Measurements from ENCODE around the gene KIF2A.

Gene KIF2A

GRCh38 chr5:62271870-62272269 is 34.1 kb upstream of the KIF2A start:
- Histone ChIP-seq H3K4me1 (ENCODE audit: control insufficient read depth, insufficient read depth, low read length, unreplicated experiment) (peaks cover 1% of the 10 kb centered on the region), H2AFZ (ENCODE audit: low read length, unreplicated experiment) (no peak overlapping the region), H3K4me3 (ENCODE audit: low read depth, low read length) (no peak overlapping the region), H3K27ac (ENCODE audit: low read depth, low read length) (no peak overlapping the region), H3K79me2 (ENCODE audit: control insufficient read depth, insufficient read depth, low read length, unreplicated experiment) (no peaks in the 10 kb centered on the region), H3K27me3 (ENCODE audit: insufficient read depth, low read length) (0 out of 2 replicates have a peak, but pooled peaks cover 4% of the 10 kb centered on the region), H3K36me3 (ENCODE audit: insufficient read depth, low read length) (no peaks in the 10 kb centered on the region)

- no peaks in the 10 kb centered on the region for H3K36me3 ChIP-seq (ENCODE audit: insufficient read depth, low read length)
- H3K4me1 ChIP-seq (ENCODE audit: control insufficient read depth, insufficient read depth, low read length, unreplicated experiment) = peaks cover 5% of the 10 kb centered on the region
- H3K4me3 ChIP-seq (ENCODE audit: low read depth, low read length) = no peak overlapping the region
- H3K79me2 ChIP-seq (ENCODE audit: control insufficient read depth, insufficient read depth, low read length, unreplicated experiment) = no peaks in the 10 kb centered on the region
- no peak overlapping the region for H3K27ac ChIP-seq (ENCODE audit: low read depth, low read length)
- H3K27me3 ChIP-seq (ENCODE audit: insufficient read depth, low read length) = 0 out of 2 replicates have a peak, but pooled peaks cover 4% of the 10 kb centered on the region
- H2AFZ ChIP-seq (ENCODE audit: low read length, unreplicated experiment) = no peak overlapping the region
These were observed 32.3 kb upstream of the KIF2A start for GRCh38 chr5:62273687-62274086.

GRCh38 chr5:62275581-62275980 is 30.4 kb upstream of the KIF2A start:
- no peak overlapping the region for H3K27ac ChIP-seq (ENCODE audit: low read depth, low read length)
- H3K79me2 ChIP-seq (ENCODE audit: control insufficient read depth, insufficient read depth, low read length, unreplicated experiment) = no peaks in the 10 kb centered on the region
- peaks cover 5% of the 10 kb centered on the region for H3K4me1 ChIP-seq (ENCODE audit: control insufficient read depth, insufficient read depth, low read length, unreplicated experiment)
- no peak overlapping the region for H3K4me3 ChIP-seq (ENCODE audit: low read depth, low read length)
- H3K36me3 ChIP-seq (ENCODE audit: insufficient read depth, low read length) = no peaks in the 10 kb centered on the region
- no peak overlapping the region for H2AFZ ChIP-seq (ENCODE audit: low read length, unreplicated experiment)
- no peaks in the 10 kb centered on the region for H3K27me3 ChIP-seq (ENCODE audit: insufficient read depth, low read length)

DNA sequence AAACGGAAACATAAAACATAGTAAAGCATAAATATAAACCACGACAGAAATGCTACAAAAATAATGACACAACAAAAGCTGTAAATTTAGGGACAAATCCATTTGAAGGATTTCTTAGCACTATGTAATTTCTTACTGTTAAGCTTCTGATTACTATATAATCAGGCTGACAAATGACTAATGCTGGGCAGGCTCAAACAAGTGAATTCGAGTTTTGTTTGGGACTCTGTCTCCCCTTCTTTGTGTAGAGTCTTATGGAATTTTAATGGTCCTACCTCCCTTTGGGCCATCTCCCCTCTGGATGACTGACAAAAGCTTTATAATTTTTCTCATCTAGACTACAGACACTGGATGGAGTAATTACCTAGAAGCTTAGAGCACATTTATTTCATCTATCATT is 24.6 kb upstream of the KIF2A start:
- Histone ChIP-seq H3K27me3 (ENCODE audit: insufficient read depth, low read length) (peaks cover 22% of the 10 kb centered on the region), H3K79me2 (ENCODE audit: control insufficient read depth, insufficient read depth, low read length, unreplicated experiment) (no peaks in the 10 kb centered on the region), H2AFZ (ENCODE audit: low read length, unreplicated experiment) (no peak overlapping the region), H3K4me3 (ENCODE audit: low read depth, low read length) (no peak overlapping the region), H3K27ac (ENCODE audit: low read depth, low read length) (no peak overlapping the region), H3K36me3 (ENCODE audit: insufficient read depth, low read length) (no peaks in the 10 kb centered on the region), H3K4me1 (ENCODE audit: control insufficient read depth, insufficient read depth, low read length, unreplicated experiment) (peaks cover 5% of the 10 kb centered on the region)

- Histone ChIP-seq H3K36me3 (ENCODE audit: insufficient read depth, low read length) (no peaks in the 10 kb centered on the region), H3K27me3 (ENCODE audit: insufficient read depth, low read length) (peaks cover 26% of the 10 kb centered on the region), H3K79me2 (ENCODE audit: control insufficient read depth, insufficient read depth, low read length, unreplicated experiment) (no peaks in the 10 kb centered on the region), H3K4me3 (ENCODE audit: low read depth, low read length) (no peak overlapping the region), H3K27ac (ENCODE audit: low read depth, low read length) (no peak overlapping the region), H2AFZ (ENCODE audit: low read length, unreplicated experiment) (no peak overlapping the region), H3K4me1 (ENCODE audit: control insufficient read depth, insufficient read depth, low read length, unreplicated experiment) (peaks cover 2% of the 10 kb centered on the region)
These were observed 23.9 kb upstream of the KIF2A start for GRCh38 chr5:62282064-62282463.

DNA sequence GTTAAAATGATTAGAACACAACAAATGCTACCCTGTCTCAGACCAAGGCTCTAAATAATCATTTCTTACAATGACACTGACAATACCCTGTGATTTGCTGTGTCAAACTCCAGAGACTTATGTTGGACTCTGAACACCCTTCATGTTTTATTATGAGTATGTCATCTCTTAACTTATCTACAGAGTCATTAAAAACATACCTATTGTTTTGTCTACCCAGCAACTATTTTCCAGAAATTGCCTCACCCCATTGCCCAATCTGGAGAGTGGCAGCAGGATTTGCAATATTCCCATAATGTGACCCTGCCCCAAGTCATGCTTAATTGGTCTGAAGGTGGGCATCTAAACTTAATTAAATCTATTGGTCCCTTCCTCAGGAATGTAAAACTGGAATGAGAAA is 23.0 kb upstream of the KIF2A start:
- no peak overlapping the region for H2AFZ ChIP-seq (ENCODE audit: low read length, unreplicated experiment)
- no peaks in the 10 kb centered on the region for H3K36me3 ChIP-seq (ENCODE audit: insufficient read depth, low read length)
- H3K4me3 ChIP-seq (ENCODE audit: low read depth, low read length) = no peak overlapping the region
- no peak overlapping the region for H3K27ac ChIP-seq (ENCODE audit: low read depth, low read length)
- no peaks in the 10 kb centered on the region for H3K4me1 ChIP-seq (ENCODE audit: control insufficient read depth, insufficient read depth, low read length, unreplicated experiment)
- no peaks in the 10 kb centered on the region for H3K79me2 ChIP-seq (ENCODE audit: control insufficient read depth, insufficient read depth, low read length, unreplicated experiment)
- H3K27me3 ChIP-seq (ENCODE audit: insufficient read depth, low read length) = peaks cover 30% of the 10 kb centered on the region

- Histone ChIP-seq H3K36me3 (ENCODE audit: insufficient read depth, low read length) (no peaks in the 10 kb centered on the region), H3K27me3 (ENCODE audit: insufficient read depth, low read length) (peaks cover 33% of the 10 kb centered on the region), H3K4me3 (ENCODE audit: low read depth, low read length) (no peak overlapping the region), H2AFZ (ENCODE audit: low read length, unreplicated experiment) (no peak overlapping the region), H3K79me2 (ENCODE audit: control insufficient read depth, insufficient read depth, low read length, unreplicated experiment) (no peaks in the 10 kb centered on the region), H3K27ac (ENCODE audit: low read depth, low read length) (no peak overlapping the region), H3K4me1 (ENCODE audit: control insufficient read depth, insufficient read depth, low read length, unreplicated experiment) (no peaks in the 10 kb centered on the region)
These were observed 22.1 kb upstream of the KIF2A start for GRCh38 chr5:62283861-62284260.

- H3K4me1 ChIP-seq (ENCODE audit: control insufficient read depth, insufficient read depth, low read length, unreplicated experiment) = no peaks in the 10 kb centered on the region
- H2AFZ ChIP-seq (ENCODE audit: low read length, unreplicated experiment) = no peak overlapping the region
These were observed 20.8 kb upstream of the KIF2A start for GRCh38 chr5:62284946-62285891.

DNA sequence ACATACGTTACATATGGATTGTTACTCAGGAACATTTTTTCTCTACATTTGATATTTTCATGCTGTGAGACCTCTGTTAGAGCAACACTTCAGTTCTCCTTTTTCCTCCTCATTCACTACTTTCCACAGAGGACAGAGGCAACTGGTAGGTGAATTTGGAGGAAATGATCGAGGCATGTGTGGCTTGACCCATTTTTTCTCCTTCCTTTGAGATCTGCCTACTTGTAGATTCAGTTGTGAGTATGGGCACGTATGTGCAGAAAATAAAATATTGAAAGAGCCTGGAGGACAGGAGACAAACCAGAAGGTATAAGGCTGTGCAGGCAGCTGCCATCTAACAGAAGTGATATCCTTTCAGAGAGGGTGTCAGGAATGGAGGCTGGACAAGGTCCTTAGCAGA is 19.2 kb upstream of the KIF2A start:
- H2AFZ ChIP-seq (ENCODE audit: low read length, unreplicated experiment) = no peak overlapping the region
- no peaks in the 10 kb centered on the region for H3K36me3 ChIP-seq (ENCODE audit: insufficient read depth, low read length)
- H3K4me1 ChIP-seq (ENCODE audit: control insufficient read depth, insufficient read depth, low read length, unreplicated experiment) = no peaks in the 10 kb centered on the region
- H3K27me3 ChIP-seq (ENCODE audit: insufficient read depth, low read length) = peaks cover 27% of the 10 kb centered on the region
- H3K27ac ChIP-seq (ENCODE audit: low read depth, low read length) = no peak overlapping the region
- H3K4me3 ChIP-seq (ENCODE audit: low read depth, low read length) = no peak overlapping the region
- no peaks in the 10 kb centered on the region for H3K79me2 ChIP-seq (ENCODE audit: control insufficient read depth, insufficient read depth, low read length, unreplicated experiment)

More at GRCh38 chr5:62284946-62285891, 20.8 kb upstream of the KIF2A start:
- Histone ChIP-seq H3K36me3 (ENCODE audit: insufficient read depth, low read length) (no peaks in the 10 kb centered on the region), H3K79me2 (ENCODE audit: control insufficient read depth, insufficient read depth, low read length, unreplicated experiment) (no peaks in the 10 kb centered on the region), H3K4me3 (ENCODE audit: low read depth, low read length) (no peak overlapping the region), H3K27me3 (ENCODE audit: insufficient read depth, low read length) (peaks cover 33% of the 10 kb centered on the region), H3K27ac (ENCODE audit: low read depth, low read length) (no peak overlapping the region)

GRCh38 chr5:62287237-62287636 is 18.8 kb upstream of the KIF2A start:
- Histone ChIP-seq H3K27ac (ENCODE audit: low read depth, low read length) (no peak overlapping the region), H3K79me2 (ENCODE audit: control insufficient read depth, insufficient read depth, low read length, unreplicated experiment) (no peaks in the 10 kb centered on the region), H2AFZ (ENCODE audit: low read length, unreplicated experiment) (no peak overlapping the region), H3K4me1 (ENCODE audit: control insufficient read depth, insufficient read depth, low read length, unreplicated experiment) (no peaks in the 10 kb centered on the region), H3K4me3 (ENCODE audit: low read depth, low read length) (no peak overlapping the region), H3K36me3 (ENCODE audit: insufficient read depth, low read length) (no peaks in the 10 kb centered on the region), H3K27me3 (ENCODE audit: insufficient read depth, low read length) (peaks cover 23% of the 10 kb centered on the region)

GRCh38 chr5:62288118-62288517 is 17.9 kb upstream of the KIF2A start:
- H3K4me1 ChIP-seq (ENCODE audit: control insufficient read depth, insufficient read depth, low read length, unreplicated experiment) = no peaks in the 10 kb centered on the region
- no peak overlapping the region for H3K27ac ChIP-seq (ENCODE audit: low read depth, low read length)
- H3K4me3 ChIP-seq (ENCODE audit: low read depth, low read length) = no peak overlapping the region
- H3K36me3 ChIP-seq (ENCODE audit: insufficient read depth, low read length) = no peaks in the 10 kb centered on the region
- peaks cover 15% of the 10 kb centered on the region for H3K27me3 ChIP-seq (ENCODE audit: insufficient read depth, low read length)
- H3K79me2 ChIP-seq (ENCODE audit: control insufficient read depth, insufficient read depth, low read length, unreplicated experiment) = no peaks in the 10 kb centered on the region
- H2AFZ ChIP-seq (ENCODE audit: low read length, unreplicated experiment) = no peak overlapping the region
